ENCODE results near the gene ARHGAP20.
"Not testable (repeated sequence)": the region's sequence is repeated elsewhere in the genome, so short reads cannot be mapped to it uniquely, and the experiment has no call there.

ARHGAP20 gene

DNA sequence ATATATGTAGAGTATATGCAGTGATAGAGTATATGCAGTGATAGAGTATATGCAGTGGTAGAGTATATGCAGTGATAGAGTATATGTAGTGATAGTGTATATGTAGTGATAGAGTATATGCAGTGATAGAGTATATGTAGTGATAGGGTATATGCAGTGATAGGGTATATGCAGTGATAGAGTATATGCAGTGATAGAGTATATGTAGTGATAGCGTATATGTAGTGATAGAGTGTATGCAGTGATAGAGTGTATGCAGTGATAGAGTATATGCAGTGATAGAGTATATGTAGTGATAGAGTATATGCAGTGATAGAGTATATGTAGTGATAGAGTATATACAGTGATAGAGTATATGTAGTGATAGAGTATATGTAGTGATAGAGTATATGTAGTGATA is 92.9 kb downstream of the ARHGAP20 start:
- DNase-seq (ENCODE audit: low read depth in 2 of 3, low spot score in 1 of 3), result not testable (repeated sequence)

DNA sequence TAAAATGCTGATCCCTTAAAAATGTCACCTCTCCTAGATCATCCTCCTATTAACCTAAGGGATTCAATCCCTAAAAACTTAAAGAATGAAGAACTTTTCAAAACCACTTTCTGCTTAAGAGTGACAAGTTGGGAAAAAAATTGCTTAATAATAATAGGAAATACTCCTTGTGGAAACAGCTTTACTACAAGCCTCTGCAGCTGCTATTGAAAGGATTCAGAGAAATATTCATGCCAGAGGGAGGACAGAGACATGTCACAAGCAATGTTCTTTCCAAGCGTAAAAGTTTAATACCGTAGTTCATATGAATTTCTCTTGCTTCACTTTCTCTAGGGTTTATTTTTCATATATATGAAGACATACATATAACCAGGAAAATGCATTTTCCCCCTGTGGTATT is 98.2 kb downstream of the ARHGAP20 start:
- DNase-seq (ENCODE audit: low read depth in 2 of 3, low spot score in 1 of 3), result no peak

DNA sequence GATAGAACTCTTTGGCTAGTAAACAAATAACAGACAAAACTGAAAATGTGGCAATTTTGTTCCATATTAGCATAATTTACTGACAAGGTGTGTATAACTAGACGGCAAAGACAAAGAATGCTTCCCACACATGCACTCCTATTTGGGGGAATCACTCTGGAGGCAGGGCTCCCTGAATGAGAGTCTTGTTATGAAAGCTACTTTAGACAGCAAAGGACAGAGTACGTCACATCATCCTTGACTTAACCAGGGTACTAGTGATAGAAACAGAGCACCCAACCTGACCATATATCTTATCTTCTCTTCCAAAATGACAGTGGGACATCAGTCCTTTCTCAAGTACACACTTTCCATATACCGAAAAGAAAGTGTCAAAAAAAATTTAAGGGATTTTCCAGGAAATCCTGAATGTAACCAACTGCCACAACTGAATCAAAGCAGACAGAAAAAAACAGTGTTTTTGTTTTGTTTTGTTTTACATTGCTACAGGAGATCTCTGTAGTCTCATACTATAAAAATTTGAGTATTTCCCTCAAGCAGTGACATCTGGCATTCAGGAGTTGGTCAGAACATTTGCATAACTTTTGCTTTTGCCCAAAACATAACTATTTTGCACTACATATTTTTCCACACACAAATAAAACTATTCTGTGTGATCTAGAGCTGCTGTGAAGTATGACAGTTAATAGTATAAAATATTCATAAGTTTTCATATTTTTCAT is 98.9 kb downstream of the ARHGAP20 start:
- DNase-seq (ENCODE audit: low read depth in 2 of 3, low spot score in 1 of 3), result no peak

DNA sequence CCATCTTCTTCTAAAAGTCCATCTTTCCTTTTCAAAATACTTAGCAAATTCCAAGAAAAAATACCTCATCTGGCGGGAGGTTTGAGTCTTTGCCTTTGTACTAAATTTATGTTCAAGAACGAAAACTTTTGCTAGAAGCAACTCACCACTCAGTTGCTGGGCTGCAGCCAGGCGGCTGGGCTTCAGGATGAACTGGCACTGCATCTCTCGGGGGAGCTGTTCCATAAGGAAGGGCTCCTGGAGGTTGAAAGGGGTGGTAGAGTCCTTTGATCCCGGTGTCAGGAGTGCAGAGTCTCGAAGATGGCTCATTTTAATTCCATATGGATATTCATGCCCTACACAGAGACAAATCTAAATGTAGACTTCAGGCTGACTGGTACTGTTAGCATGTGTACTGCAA is 105.8 kb downstream of the ARHGAP20 start:
- no peak for DNase-seq (ENCODE audit: low read depth in 2 of 3, low spot score in 1 of 3)

DNA sequence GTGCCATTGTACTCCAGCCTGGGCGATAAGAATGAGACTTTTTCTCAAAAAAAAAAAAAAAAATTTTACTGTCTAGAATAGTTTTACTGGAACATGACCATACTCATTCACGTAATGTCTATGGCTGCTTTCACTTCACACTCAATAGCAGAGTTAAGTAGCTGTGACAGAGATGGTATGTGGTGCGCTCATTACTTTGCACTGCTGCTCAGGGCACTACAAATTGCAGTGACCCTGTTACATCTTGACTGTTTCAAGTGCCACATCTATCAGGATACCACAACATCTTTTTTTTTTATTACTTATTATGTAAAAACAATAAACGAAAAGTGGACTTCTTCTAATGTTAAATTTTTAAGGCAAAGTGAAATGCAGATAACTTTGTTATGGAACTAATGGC is 110.3 kb downstream of the ARHGAP20 start:
- no peak for DNase-seq (ENCODE audit: low read depth in 2 of 3, low spot score in 1 of 3)

DNA sequence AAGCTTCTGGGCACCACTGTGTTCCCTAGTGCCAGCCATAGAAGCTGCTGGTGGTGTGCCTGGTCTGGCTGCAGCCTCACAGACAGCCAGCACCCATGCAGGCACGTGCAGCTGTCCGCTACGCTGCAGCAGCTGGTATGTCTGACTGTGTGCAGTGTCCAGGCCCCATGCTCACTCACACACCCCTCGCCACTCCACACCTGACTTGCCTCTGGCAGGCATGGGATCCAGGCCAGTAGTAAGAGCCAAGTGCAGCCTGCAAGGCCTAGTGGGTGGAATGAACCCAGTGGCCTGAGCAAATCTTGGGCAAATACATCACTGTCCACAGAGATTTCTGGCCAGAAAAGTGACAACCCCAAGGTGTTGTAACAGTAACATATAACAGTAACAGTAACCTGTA is 111.9 kb downstream of the ARHGAP20 start:
- no peak for DNase-seq (ENCODE audit: low read depth in 2 of 3, low spot score in 1 of 3)

DNA sequence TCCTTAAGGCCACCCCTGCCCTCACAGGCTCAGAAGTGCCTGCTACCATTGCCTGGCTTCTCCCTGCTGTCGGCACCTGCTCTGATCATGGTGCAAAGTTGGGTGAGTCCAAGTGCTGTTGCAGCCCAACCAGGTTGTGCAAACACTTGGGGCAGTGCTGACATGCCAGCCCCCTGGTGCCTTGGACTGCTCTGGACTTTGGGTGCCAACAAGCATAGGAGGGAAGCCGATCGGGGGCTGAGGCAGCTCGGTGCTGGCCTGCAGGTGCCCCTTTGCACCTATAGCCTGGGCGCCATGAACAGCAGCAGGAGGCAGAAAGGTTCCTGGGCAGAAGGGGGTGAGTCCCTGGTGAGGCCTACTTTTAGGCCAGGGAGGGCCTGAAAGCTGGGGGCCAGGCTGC is 113.0 kb downstream of the ARHGAP20 start:
- no peak for DNase-seq (ENCODE audit: low read depth in 2 of 3, low spot score in 1 of 3)

DNA sequence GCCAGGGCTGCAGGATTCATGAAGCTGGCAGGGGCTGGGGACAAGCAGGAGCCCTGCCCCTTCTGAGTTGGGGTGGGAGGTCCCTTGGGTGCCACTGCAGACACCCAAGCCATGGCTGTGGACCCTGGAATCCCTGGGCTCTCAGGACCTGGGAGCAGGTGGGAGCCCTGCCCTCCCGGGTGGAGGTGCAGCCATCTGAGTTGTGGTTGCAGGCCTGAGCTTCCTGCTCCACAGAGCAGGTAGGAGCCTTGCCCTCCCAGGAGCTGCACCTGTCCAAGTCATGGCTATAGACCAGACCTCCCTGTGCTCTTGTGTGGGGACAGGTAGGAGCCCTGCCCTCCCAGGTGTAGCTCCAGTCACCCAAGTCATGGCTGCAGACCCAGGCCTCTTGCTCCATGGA is 113.5 kb downstream of the ARHGAP20 start:
- DNase-seq (ENCODE audit: low read depth in 2 of 3, low spot score in 1 of 3), result no peak

DNA sequence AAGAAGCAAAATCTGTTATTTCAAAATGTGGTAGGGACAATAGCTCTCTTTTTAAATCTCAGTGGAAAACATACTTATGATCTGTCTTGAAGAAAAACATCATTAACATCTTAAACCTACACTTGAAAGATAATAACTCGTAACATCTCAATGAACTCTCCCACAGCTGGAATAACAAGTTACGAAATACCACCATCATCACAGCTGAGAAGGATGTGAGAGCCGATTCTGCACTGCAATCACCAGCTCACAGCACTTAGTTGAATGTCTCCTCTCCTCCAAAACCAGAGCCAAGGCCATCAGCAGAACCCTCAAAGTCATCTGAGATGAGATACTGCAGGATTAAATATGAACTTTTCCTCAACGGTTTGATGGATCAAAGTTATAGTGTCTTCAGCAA is 124.3 kb downstream of the ARHGAP20 start:
- DNase-seq (ENCODE audit: low read depth in 2 of 3, low spot score in 1 of 3), result no peak

DNA sequence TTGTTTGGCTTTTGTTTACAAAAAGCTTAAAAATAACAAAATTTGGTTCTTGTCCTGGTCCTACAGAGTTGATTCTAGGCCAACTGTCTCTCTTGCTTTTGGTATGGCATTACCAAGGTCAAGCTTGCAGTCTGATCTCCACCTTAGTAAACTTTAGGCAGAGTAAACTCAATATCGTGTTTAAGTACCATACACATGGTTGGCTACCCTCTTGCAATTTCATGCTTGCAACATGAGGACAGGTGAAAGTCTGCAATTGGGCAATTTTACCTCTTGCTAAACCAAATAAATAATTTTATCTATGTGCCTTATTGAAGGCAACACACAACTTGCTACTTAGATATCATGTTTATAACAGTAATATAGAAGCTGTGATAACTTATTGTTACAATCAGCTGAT is 125.1 kb downstream of the ARHGAP20 start:
- no peak for DNase-seq (ENCODE audit: low read depth in 2 of 3, low spot score in 1 of 3)

DNA sequence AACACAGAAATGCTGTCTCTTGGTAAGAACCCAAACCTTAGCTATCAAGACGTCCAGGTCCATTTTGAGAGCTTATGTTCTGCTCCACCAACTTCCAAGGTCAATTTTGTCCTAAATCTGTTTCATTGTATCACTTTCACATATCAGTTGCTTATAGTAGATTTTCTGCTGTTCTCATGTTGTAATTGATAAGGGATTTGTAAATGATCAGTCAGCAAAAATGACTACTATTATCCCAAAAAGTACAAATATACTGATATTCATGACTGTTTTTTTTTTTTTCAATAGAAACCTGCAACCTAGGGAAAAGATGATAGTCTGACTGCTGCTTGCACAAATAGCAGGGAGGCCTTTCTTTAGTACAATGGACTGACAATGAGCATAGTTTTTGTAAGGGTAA is 128.1 kb downstream of the ARHGAP20 start:
- no peak for DNase-seq (ENCODE audit: low read depth in 2 of 3, low spot score in 1 of 3)

DNA sequence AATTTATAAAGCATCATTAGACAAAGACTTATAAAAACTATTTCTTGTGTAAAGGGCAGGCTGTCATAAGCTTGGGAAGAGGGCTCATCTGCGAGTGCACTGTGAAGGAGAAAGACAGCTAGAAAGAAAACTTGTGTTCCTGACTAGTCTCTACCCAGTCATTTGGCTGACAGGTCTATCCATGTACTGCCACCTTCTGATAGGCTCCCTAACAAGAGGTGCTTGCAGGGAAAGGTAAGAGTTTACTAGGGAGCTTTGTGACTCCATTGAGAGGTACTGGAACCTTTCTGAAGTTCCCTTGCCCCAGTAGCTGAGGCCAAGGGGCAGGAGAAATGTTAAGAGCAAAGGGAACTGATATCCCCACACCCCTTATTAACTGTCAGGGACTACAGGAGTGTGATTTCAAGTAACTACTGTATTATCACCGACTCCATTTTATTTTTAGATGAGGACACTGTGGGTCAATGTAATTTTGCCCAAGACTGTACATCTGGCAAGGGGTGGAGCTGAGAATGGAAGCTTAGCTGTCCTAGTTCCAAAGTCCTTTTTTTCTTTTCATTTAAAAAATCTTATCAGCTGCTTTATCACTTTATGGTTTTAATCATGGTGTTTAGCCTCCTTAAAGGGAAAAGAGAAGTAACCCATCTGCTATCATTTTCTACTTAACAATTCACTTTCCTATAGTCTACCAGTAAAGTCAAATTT is 129.4 kb downstream of the ARHGAP20 start:
- no peak for DNase-seq (ENCODE audit: low read depth in 2 of 3, low spot score in 1 of 3)

DNA sequence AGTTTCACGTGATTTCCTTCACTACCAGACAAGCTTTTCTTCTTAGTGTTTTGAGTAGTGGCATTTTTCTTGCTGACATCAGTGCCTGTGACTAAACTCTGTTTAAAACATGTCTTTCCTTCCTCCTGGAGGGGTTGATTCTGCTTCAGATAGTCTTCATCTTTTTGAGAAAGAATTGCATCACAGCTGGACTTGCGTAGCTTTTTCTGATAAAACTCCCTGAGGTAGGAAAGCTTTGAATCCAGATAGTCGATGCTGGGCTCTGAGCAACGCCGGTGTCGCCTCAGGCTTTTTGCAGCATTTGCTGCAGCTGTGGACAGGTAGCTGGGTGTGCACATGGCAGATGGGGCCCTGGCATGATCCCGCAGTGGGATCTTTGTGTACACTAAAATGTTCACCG is 131.7 kb downstream of the ARHGAP20 start:
- DNase-seq (ENCODE audit: low read depth in 2 of 3, low spot score in 1 of 3), result no peak

DNA sequence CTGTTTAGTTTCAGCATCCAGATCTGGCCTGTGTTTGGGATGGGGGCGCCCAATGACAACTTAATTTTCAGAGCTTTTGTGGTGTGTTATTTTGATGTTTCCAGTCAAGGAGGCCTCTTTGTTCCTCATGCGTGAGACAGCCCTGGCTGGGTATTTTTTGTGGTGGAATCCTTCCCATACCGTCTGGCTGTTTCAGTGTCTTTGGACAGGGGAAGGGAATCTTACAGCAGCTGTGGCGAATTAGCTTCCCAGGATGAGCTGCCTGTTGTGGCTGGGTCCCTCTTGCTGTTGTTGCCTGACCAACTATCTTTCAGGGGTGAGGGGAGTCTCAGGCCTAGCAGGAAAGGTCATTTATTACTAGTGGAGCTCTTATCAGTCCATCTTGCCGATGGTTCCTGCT is 138.8 kb downstream of the ARHGAP20 start:
- DNase-seq (ENCODE audit: low read depth in 2 of 3, low spot score in 1 of 3), result no peak

DNA sequence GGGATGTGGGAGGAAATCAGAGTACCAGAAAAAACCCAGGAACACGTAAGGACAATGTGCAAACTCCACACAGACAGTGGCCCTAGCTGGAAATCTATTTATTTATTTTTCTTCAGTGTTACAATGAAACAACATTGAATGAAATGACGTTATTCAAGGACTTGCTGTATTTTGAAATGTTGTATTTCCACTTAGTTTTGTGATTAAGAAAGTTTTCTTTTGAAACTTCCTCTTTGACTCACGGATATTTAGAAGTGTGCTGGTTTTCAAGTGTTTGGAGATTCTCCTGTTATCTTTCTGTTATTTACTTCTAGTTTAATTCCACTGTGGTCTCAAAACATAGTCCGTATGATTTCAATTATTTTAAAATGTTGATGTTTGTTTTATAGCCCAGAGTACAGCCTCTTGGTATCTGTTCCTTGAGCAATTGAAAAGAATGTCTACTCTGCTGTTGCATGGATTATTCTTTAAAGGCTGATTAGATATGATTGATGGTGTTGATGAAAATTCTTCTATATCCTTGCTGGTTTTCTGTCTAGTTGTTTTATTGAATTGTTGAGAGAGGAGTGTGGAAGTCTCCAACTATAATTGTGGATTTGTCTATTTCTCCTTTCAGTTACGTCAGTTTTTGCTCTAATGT is 141.0 kb downstream of the ARHGAP20 start:
- no peak for DNase-seq (ENCODE audit: low read depth in 2 of 3, low spot score in 1 of 3)

DNA sequence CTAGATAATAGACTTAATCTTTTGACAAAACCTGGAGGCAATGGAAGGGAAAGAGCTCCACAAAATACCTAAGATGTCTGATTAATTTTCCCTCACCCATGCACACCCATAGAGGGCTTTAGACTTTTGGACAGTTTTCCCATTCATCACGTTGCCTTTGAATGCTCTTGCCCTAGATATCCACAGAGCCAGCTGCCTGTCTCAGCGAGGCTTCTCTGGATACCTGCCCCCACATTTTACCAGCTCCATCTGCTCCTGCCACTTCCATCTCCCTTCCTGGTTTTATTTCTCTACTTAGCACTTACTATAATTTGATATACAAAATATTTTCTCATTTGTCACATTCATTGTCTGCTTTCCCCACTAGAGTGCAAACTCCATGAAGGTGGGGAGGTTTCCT is 145.7 kb downstream of the ARHGAP20 start:
- DNase-seq (ENCODE audit: low read depth in 2 of 3, low spot score in 1 of 3), result no peak

DNA sequence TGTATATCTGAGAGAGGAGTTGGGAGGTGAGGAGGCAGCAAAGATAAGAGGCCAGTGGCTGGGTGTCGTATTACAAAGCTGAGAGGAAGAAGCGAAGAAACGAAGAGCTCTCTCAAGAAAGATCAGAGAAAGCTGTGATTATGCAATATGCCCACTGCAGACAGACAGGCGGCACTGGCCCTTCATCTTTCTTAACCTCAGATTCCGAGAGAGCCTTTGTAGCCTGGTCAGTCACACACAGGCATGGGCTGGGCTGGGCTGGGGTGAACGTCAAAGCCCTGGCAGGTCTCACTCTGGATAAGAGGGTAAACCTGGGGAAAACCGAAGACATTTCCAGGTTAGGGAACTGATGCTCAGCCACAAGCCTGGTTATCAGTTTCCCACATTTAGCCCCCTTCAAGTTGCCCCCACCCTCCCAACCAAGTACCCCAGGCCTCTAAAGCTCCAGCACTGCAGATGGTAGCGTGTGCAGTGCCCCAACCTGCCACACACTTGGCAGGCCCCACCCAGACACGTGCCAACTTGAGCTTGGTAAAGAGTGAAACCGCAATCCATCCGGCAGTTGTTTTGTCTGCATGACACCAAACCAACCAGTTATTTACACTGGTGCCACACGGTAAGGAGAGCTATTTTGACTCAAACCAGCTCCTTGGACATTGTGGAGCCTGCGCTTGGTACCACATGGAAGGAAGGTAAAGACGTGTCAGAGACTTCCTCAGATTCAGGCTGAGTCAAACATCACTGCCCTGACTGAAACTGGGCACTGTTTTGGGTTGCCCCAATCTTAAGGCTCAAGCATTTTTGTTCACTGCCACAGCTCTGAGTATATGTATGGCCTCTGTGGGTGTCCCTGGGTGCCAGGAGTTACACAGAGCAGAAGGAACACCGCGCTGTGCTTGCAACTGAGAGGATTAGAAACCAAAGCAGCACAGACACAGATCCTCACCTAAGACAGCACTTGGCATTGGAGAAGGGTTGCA is 146.6 kb downstream of the ARHGAP20 start:
- DNase-seq (ENCODE audit: low read depth in 2 of 3, low spot score in 1 of 3), result no peak

DNA sequence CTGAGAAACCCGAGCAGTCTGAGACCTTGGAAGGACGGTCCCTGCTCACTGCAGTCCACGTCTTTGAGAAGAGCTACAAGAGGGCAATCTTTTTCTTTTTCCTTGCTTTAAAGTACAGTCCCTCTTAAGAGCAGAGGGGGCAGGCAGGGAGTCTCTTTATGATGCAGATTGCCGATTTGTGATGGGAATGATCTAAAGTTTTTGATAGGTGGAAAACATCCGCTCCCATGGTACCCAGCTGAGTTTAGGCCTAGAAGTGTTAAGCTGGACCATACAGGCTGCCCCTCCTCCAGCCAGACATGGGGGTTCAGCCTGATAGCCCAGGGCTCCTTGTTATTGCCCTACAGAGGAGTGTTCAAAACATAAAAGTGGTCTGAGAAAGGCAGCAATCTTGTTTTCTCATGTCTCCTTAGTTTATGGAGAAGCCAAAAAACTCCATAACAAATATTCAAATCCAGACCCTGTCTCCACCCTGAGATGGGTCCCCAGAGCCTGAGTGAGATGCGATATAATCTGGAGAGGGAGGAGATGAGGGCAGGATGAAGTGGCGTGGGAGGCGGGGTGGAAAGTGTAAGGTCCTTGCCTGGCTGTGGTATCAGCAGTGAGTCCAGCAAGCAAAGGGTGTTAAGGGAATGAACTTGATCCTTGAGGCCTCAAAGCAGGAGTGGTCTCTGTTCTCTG is 147.4 kb downstream of the ARHGAP20 start:
- no peak for DNase-seq (ENCODE audit: low read depth in 2 of 3, low spot score in 1 of 3)

DNA sequence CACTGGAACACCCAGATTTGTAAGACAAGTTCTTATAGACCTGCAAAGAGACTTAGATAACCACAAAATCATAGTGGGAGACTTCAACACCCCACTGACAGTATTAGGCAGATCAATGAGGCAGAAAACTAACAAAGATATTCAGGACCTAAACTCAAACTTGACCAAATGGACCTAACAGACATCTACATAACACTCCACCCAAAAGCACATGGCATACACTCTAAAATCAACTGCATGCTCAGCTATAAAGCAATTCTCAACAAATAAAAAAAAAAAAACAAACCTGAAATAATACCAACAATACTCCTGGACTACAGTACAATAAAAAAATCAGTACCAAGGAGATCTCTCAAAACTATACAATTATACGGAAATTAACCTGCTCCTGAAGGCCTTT is 167.5 kb downstream of the ARHGAP20 start:
- no peak for DNase-seq (ENCODE audit: low read depth in 2 of 3, low spot score in 1 of 3)

DNA sequence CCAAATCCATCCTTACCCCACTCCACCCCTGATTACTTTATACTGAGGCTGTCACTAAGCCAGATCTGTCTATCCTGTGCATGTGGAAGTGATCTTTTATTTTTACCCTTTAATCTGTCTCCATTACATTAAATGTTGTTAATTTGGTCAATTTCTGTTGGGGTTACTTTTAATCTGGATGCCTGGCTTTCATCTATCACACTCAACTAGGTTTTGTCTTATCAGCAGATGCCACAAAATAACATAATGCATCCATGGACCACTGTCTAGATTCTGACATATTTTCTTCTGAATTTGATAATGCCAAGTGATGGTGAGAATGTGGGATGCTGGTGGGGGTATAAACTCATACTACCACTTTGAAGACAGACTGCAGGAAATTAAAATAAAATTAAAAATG is 174.1 kb downstream of the ARHGAP20 start:
- DNase-seq (ENCODE audit: low read depth in 2 of 3, low spot score in 1 of 3), result no peak

Data from stimulated activated CD4-positive, alpha-beta T cell treated with anti-CD3 and anti-CD28 coated beads, Interleukin-12 subunit alpha, Interleukin-12 subunit beta, amount 100 ng/mL, for 48 hours (primary cell).